SU-DHL-6 (cell line): ENCODE data around the gene MBD3L5.
"Not testable (repeated sequence)": the region's sequence is repeated elsewhere in the genome, so short reads cannot be mapped to it uniquely, and the experiment has no call there.

Source experiments
- CTCF ChIP-seq: fragments of 200-600 bp; sonication (generic); IDR thresholded peaks from one replicate; pipeline ENCODE4 v1.5.1; 2017; ENCODE audit warnings: antibody characterized with exemption, mild to moderate bottlenecking, low read length, moderate library complexity; ENCODE audit not compliant: insufficient read depth, poor library complexity, severe bottlenecking
- EZH2phosphoT487 ChIP-seq: fragments of 200-600 bp; sonication (generic), shearing (Covaris generic); conservative IDR thresholded peaks from 2 replicates; pipeline ENCODE4 v1.6.1; 2018; ENCODE audit warnings: mild to moderate bottlenecking, antibody characterized with exemption, low read length, moderate library complexity, mixed read lengths

GRCh38 chr19:7059977-7060376 is 29.6 kb downstream of the MBD3L5 start:
- TF ChIP-seq CTCF, EZH2phosphoT487: not testable (repeated sequence)
